ENCODE data around the gene TSPEAR. TPM values are rescaled to one million over a fixed set of nuclear protein-coding genes. Genes with fewer than 3 reads are reported as not detected.

Gene TSPEAR
- total RNA-seq, 6 experiments from 2014 or later: not detected

- Histone ChIP-seq H3K27me3 (no peaks in the 10 kb centered on the region), H3K4me1 (no peaks in the 10 kb centered on the region), H3K36me3 (no peaks in the 10 kb centered on the region), H3K27ac (no peak overlapping the region), H3K9me3 (no peaks in the 10 kb centered on the region), H3K4me3 (no peak overlapping the region)
- intact Hi-C loops (cut with DNase I): no loop called here
- 43% methylated on average over 4 of the region's 4 CpGs for WGBS (ENCODE audit: insufficient coverage, low coverage, low lambda C conversion rate, missing lambda C conversion rate)
- no peak for TF ChIP-seq POLR2A (IDR thresholded peaks at IDR 0.05)
- TF ChIP-seq, protein P1, sequence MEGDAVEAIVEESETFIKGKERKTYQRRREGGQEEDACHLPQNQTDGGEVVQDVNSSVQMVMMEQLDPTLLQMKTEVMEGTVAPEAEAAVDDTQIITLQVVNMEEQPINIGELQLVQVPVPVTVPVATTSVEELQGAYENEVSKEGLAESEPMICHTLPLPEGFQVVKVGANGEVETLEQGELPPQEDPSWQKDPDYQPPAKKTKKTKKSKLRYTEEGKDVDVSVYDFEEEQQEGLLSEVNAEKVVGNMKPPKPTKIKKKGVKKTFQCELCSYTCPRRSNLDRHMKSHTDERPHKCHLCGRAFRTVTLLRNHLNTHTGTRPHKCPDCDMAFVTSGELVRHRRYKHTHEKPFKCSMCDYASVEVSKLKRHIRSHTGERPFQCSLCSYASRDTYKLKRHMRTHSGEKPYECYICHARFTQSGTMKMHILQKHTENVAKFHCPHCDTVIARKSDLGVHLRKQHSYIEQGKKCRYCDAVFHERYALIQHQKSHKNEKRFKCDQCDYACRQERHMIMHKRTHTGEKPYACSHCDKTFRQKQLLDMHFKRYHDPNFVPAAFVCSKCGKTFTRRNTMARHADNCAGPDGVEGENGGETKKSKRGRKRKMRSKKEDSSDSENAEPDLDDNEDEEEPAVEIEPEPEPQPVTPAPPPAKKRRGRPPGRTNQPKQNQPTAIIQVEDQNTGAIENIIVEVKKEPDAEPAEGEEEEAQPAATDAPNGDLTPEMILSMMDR (IDR thresholded peaks at IDR 0.05): peak; percentile 21 to 62 (median 50)
- ATAC-seq (no peak), DNase-seq (peak in 1 of 3 donors; percentile 49)
Observed at GRCh38 chr21:44487831-44488230, 223.5 kb downstream of the TSPEAR start.

DNA sequence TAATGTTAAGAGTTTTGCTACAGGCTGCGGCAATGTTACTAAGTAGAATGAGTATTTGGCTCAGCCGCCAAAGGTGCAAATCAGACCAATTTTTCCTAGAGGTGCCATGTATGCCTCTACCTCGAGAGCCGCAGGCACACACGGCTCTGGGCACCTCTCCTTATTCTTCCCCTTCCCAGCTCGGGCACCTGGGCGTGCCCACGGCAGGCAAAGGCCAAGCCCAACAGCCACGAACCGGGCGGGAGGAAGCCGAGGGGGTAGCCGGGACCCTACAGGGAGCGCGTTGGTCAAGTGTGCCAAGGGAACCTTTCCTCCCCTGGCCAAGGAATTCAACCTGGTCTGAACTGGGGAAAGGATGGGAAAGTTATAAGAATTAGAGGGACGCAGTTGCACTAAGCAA, 225.1 kb downstream of the TSPEAR start:
- Histone ChIP-seq H3K27ac (no peak overlapping the region), H3K4me3 (peak overlapping the region; percentile 36 to 51 (median 48)), H3K27me3 (no peaks in the 10 kb centered on the region), H3K36me3 (no peaks in the 10 kb centered on the region), H3K9me3 (no peaks in the 10 kb centered on the region), H3K4me1 (peaks cover 0 to 8% (median 3%) of the 10 kb centered on the region in 4 donors)
- intact Hi-C loops (cut with DNase I): no loop called here
- DNase-seq: peak in 1 of 3 donors; percentile 44
- no peak for TF ChIP-seq POLR2A (IDR thresholded peaks at IDR 0.05)
- TF ChIP-seq, protein P1 (IDR thresholded peaks at IDR 0.05): no peak
- 96% methylated on average over 5 of the region's 16 CpGs for WGBS (ENCODE audit: insufficient coverage, low coverage, low lambda C conversion rate, missing lambda C conversion rate)
- no peak for ATAC-seq

- DNase-seq (peak in 1 of 3 donors; percentile 35), ATAC-seq (no peak)
- WGBS (ENCODE audit: insufficient coverage, low coverage, low lambda C conversion rate, missing lambda C conversion rate): 67% methylated on average over 4 of the region's 10 CpGs
- TF ChIP-seq, protein P1 (IDR thresholded peaks at IDR 0.05): no peak
- no peak for TF ChIP-seq POLR2A (IDR thresholded peaks at IDR 0.05)
- intact Hi-C loops (cut with DNase I): no loop called here
- H3K27ac ChIP-seq: peak overlapping the region in 1 of 3 donors; percentile 32
- H3K27me3 ChIP-seq: no peaks in the 10 kb centered on the region
- no peaks in the 10 kb centered on the region for H3K36me3 ChIP-seq
- H3K4me1 ChIP-seq: peaks cover 0 to 8% (median 3%) of the 10 kb centered on the region in 4 donors
- peak overlapping the region; percentile 36 to 51 (median 48) for H3K4me3 ChIP-seq
- no peaks in the 10 kb centered on the region for H3K9me3 ChIP-seq
Observed at GRCh38 chr21:44485796-44486195, 225.6 kb downstream of the TSPEAR start.

GRCh38 chr21:44485254-44485793, 226.0 kb downstream of the TSPEAR start:
- TF ChIP-seq POLR2A (IDR thresholded peaks at IDR 0.05): no peak
- TF ChIP-seq, protein P1 (IDR thresholded peaks at IDR 0.05): peak in 3 of 4 donors; percentile 33 to 49 (median 43)
- Histone ChIP-seq H3K4me3 (peak overlapping the region; percentile 36 to 51 (median 48)), H3K27me3 (no peaks in the 10 kb centered on the region), H3K36me3 (no peaks in the 10 kb centered on the region), H3K9me3 (no peaks in the 10 kb centered on the region), H3K4me1 (peaks cover 0 to 8% (median 3%) of the 10 kb centered on the region in 4 donors), H3K27ac (peak overlapping the region in 1 of 3 donors; percentile 32)
- DNase-seq (peak; percentile 72 to 77 (median 74)), ATAC-seq (peak; percentile 69 to 84 (median 76))
- intact Hi-C loops (cut with DNase I): no loop called here
- 72% methylated on average over 15 of the region's 25 CpGs for WGBS (ENCODE audit: insufficient coverage, low coverage, low lambda C conversion rate, missing lambda C conversion rate)

Data from right lobe of liver (tissue), 6 donors.